PC-9 (cell line): ENCODE results near the gene USP12.

Experiments used
- CTCF ChIP-seq: fragments of 200-600 bp; sonication (generic); conservative IDR thresholded peaks from 2 replicates; pipeline ENCODE4 v1.6.1; 2017; ENCODE audit warnings: mixed run types, antibody characterized with exemption, mild to moderate bottlenecking, moderate library complexity
- EZH2 ChIP-seq: fragments of 200-600 bp; sonication (generic); IDR thresholded peaks from 2 replicates; pipeline ENCODE4 v1.8.0; 2017; ENCODE audit warnings: antibody characterized with exemption, low read depth

GRCh38 chr13:27038323-27038722 lies 133.3 kb downstream of the USP12 start:
- TF ChIP-seq CTCF (no peak), EZH2 (no peak)
